ENCODE data around the gene C14orf93.
A peak's percentile ranks its signal among the peaks of the same experiment; 100 is the strongest.

GRCh38 chr14:23006544-23007419 is 3.2 kb downstream of the C14orf93 start:
- TF ChIP-seq POLR2A (IDR thresholded peaks at IDR 0.05; ENCODE audit: low read depth) = peak; percentile 51
- TF ChIP-seq, protein P1, sequence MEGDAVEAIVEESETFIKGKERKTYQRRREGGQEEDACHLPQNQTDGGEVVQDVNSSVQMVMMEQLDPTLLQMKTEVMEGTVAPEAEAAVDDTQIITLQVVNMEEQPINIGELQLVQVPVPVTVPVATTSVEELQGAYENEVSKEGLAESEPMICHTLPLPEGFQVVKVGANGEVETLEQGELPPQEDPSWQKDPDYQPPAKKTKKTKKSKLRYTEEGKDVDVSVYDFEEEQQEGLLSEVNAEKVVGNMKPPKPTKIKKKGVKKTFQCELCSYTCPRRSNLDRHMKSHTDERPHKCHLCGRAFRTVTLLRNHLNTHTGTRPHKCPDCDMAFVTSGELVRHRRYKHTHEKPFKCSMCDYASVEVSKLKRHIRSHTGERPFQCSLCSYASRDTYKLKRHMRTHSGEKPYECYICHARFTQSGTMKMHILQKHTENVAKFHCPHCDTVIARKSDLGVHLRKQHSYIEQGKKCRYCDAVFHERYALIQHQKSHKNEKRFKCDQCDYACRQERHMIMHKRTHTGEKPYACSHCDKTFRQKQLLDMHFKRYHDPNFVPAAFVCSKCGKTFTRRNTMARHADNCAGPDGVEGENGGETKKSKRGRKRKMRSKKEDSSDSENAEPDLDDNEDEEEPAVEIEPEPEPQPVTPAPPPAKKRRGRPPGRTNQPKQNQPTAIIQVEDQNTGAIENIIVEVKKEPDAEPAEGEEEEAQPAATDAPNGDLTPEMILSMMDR (IDR thresholded peaks at IDR 0.05) = peak in 2 of 3 experiments; percentile 13 to 21
- no peak for TF ChIP-seq EP300 (IDR thresholded peaks at IDR 0.05)
- peak; percentile 94 to 95 for TF ChIP-seq POLR2AphosphoS5 (IDR thresholded peaks at IDR 0.05)

Measured in esophagus muscularis mucosa (tissue), 4 donors.